Measurements from ENCODE around the gene LIPC. TPM values are rescaled to one million over a fixed set of nuclear protein-coding genes. Genes with fewer than 3 reads are reported as not detected.

LIPC gene
- polyA plus RNA-seq, 3 donors = 0.37 TPM; not detected in 2

GRCh38 chr15:58561321-58561720, 129.5 kb downstream of the LIPC start:
- H3K9me3 Mint-ChIP-seq = peaks cover 0 to 2% (median 0%) of the 10 kb centered on the region in 7 donors
- no peak overlapping the region for H3K4me3 ChIP-seq (replicated peaks in 1 of 3; ENCODE audit: low read depth in 2 of 3, low read length in 3 of 3)
- H3K9me3 ChIP-seq (replicated peaks in 1 of 2; ENCODE audit: control insufficient read depth in 1 of 2, insufficient read depth in 1 of 2, low read length in 2 of 2) = no peaks in the 10 kb centered on the region
- no CpG with 5 or more reads among the region's 1 CpG for WGBS (ENCODE audit: insufficient coverage)
- no peaks in the 10 kb centered on the region for H3K79me2 ChIP-seq (ENCODE audit: insufficient read depth, low read length)
- intact Hi-C loops (cut with micrococcal nuclease) = no loop called here
- no peak overlapping the region for H3K4me2 ChIP-seq (replicated peaks; ENCODE audit: extremely low read depth, low read length, poor library complexity, severe bottlenecking)
- H3K36me3 ChIP-seq (replicated peaks in 1 of 2; ENCODE audit: control insufficient read depth in 1 of 2, insufficient read depth in 2 of 2, low read length in 2 of 2) = no peaks in the 10 kb centered on the region
- H3K36me3 Mint-ChIP-seq = no peaks in the 10 kb centered on the region
- no peak for TF ChIP-seq CTCF (IDR thresholded peaks at IDR 0.05)
- H3K27me3 ChIP-seq (ENCODE audit: control insufficient read depth in 2 of 2, insufficient read depth in 2 of 2, low read length in 2 of 2) = no peaks in the 10 kb centered on the region
- no peak overlapping the region for H2AFZ ChIP-seq (ENCODE audit: insufficient read depth, low read depth, low read length, poor library complexity, severe bottlenecking)
- peaks cover 2% of the 10 kb centered on the region for H3K4me1 Mint-ChIP-seq
- no peak overlapping the region for H3K27ac Mint-ChIP-seq
- H4K20me1 ChIP-seq (ENCODE audit: insufficient read depth, low read length) = no peaks in the 10 kb centered on the region
- no peak for DNase-seq
- H3K4me3 Mint-ChIP-seq = no peak overlapping the region
- H3K4me1 ChIP-seq (ENCODE audit: control insufficient read depth in 1 of 2, insufficient read depth in 2 of 2, low read length in 2 of 2) = peaks cover 0 to 9% of the 10 kb centered on the region in 2 donors
- H3K9ac ChIP-seq (ENCODE audit: insufficient read depth, low read length, poor library complexity, severe bottlenecking) = no peak overlapping the region
- H3K27me3 Mint-ChIP-seq (ENCODE audit: low read depth in 3 of 3) = peaks cover 0 to 4% (median 2%) of the 10 kb centered on the region in 3 donors
- no peak overlapping the region for H3K27ac ChIP-seq (ENCODE audit: low read depth in 1 of 2, low read length in 2 of 2)

GRCh38 chr15:58562135-58562534, 130.3 kb downstream of the LIPC start:
- H4K20me1 ChIP-seq (ENCODE audit: insufficient read depth, low read length) = no peaks in the 10 kb centered on the region
- no peaks in the 10 kb centered on the region for H3K79me2 ChIP-seq (ENCODE audit: insufficient read depth, low read length)
- Mint-ChIP-seq H3K9me3 (peaks cover 0 to 2% (median 0%) of the 10 kb centered on the region in 7 donors), H3K4me1 (no peaks in the 10 kb centered on the region), H3K36me3 (no peaks in the 10 kb centered on the region), H3K27me3 (ENCODE audit: low read depth in 3 of 3) (peaks cover 0 to 4% (median 2%) of the 10 kb centered on the region in 3 donors), H3K27ac (peak overlapping the region in 1 of 7 donors; percentile 43), H3K4me3 (no peak overlapping the region)
- H3K27ac ChIP-seq (ENCODE audit: low read depth in 1 of 2, low read length in 2 of 2) = no peak overlapping the region
- H2AFZ ChIP-seq (ENCODE audit: insufficient read depth, low read depth, low read length, poor library complexity, severe bottlenecking) = no peak overlapping the region
- H3K9me3 ChIP-seq (replicated peaks in 1 of 2; ENCODE audit: control insufficient read depth in 1 of 2, insufficient read depth in 1 of 2, low read length in 2 of 2) = no peaks in the 10 kb centered on the region
- H3K4me3 ChIP-seq (replicated peaks in 1 of 3; ENCODE audit: low read depth in 2 of 3, low read length in 3 of 3) = no peak overlapping the region
- intact Hi-C loops (cut with micrococcal nuclease) = no loop called here
- no peaks in the 10 kb centered on the region for H3K36me3 ChIP-seq (replicated peaks in 1 of 2; ENCODE audit: control insufficient read depth in 1 of 2, insufficient read depth in 2 of 2, low read length in 2 of 2)
- H3K4me1 ChIP-seq (ENCODE audit: control insufficient read depth in 1 of 2, insufficient read depth in 2 of 2, low read length in 2 of 2) = peaks cover 0 to 1% of the 10 kb centered on the region in 2 donors
- no peaks in the 10 kb centered on the region for H3K27me3 ChIP-seq (ENCODE audit: control insufficient read depth in 2 of 2, insufficient read depth in 2 of 2, low read length in 2 of 2)
- no peak overlapping the region for H3K9ac ChIP-seq (ENCODE audit: insufficient read depth, low read length, poor library complexity, severe bottlenecking)
- TF ChIP-seq CTCF (IDR thresholded peaks at IDR 0.05) = no peak
- DNase-seq = no peak
- 86% methylated on average over 1 of the region's 3 CpGs for WGBS (ENCODE audit: insufficient coverage)
- no peak overlapping the region for H3K4me2 ChIP-seq (replicated peaks; ENCODE audit: extremely low read depth, low read length, poor library complexity, severe bottlenecking)

All from CD14-positive monocyte (primary cell).